GM12878 (cell line): ENCODE measurements around the gene PPP1R3E. TPM values are rescaled to one million over a fixed set of nuclear protein-coding genes. Genes with fewer than 3 reads are reported as not detected.

Experiments
- ATAC-seq: fragments of 200-7000 bp; cut with Tn5 transposase; 3 replicates; pipeline ENCODE4 v1.9.1; 2020; ENCODE audit warnings: mild to moderate bottlenecking, moderate library complexity
- BruUV-seq: library from RNA; stranded (reverse); fragments of 400-500 nt; replicated peaks from 2 replicates; lab custom pipeline; 2021; lab: Mats Ljungman, UMichigan
- CTCF ChIA-PET: fragments of 300-600 bp; sonication (Branson Sonifier 250); formaldehyde crosslinking; extraction: SDS; loops from one replicate; lab custom pipeline; 2021; ENCODE audit warnings: inconsistent platforms; lab: Yijun Ruan, JAX
- POLR2A ChIA-PET: fragments of 350-600 bp; formaldehyde crosslinking; extraction: SDS; loops from one replicate; lab custom pipeline; 2021; ENCODE audit warnings: inconsistent platforms; lab: Charles Lee
- RAD21 ChIA-PET: fragments of 300-600 bp; sonication (Branson Sonifier 250); formaldehyde crosslinking; loops from one replicate; lab custom pipeline; 2023; ENCODE audit warnings: antibody characterized with exemption; ENCODE audit not compliant: unreplicated experiment; lab: Charles Lee
- SMC1A ChIA-PET: fragments of 300-600 bp; sonication (Branson Sonifier 250); formaldehyde crosslinking; loops from one replicate; lab custom pipeline; 2023; ENCODE audit not compliant: unreplicated experiment, uncharacterized antibody; lab: Charles Lee
- DNase-seq: peaks from one replicate; pipeline ENCODE4 v3.0.0-alpha.2; 2011; ENCODE audit warnings: low read depth, low spot score
- FAIRE-seq: peaks from 3 replicates; lab custom pipeline; 2011; peaks lifted over from hg19 to GRCh38; lab: Jason Lieb, UNC
- H2AFZ ChIP-seq: 2 replicates; pipeline ENCODE4 v1.6.0; 2011; ENCODE audit warnings: low read depth, low read length, control low read depth; ENCODE audit not compliant: control insufficient read depth
- H3K27ac ChIP-seq: 2 replicates; pipeline ENCODE4 v1.5.1; 2011; ENCODE audit warnings: control low read depth; ENCODE audit not compliant: control insufficient read depth, insufficient read depth
- H3K27me3 ChIP-seq, 2 experiments: replicated peaks in 1 of 2; 2 replicates each; pipeline versions ENCODE4 v1.6.0 to v1.6.1; 2011; ENCODE audit warnings: low read length in 1 of 2; ENCODE audit not compliant: control insufficient read depth in 2 of 2, insufficient read depth in 2 of 2
- H3K36me3 ChIP-seq, 2 experiments: 2 replicates each; pipeline ENCODE4 v1.5.1; 2011; ENCODE audit warnings: low read length in 1 of 2; ENCODE audit not compliant: control insufficient read depth in 2 of 2, insufficient read depth in 2 of 2
- H3K4me1 ChIP-seq: 2 replicates; pipeline ENCODE4 v1.6.1; 2011; ENCODE audit warnings: mild to moderate bottlenecking, low read length, moderate library complexity, mixed read lengths; ENCODE audit not compliant: control insufficient read depth, insufficient read depth
- H3K4me2 ChIP-seq: 2 replicates; pipeline ENCODE4 v1.6.0; 2011; ENCODE audit warnings: control low read depth; ENCODE audit not compliant: control insufficient read depth, insufficient read depth
- H3K4me3 ChIP-seq: fragments of 200-600 bp; sonication (generic); 2 replicates; pipeline ENCODE4 v1.5.1; 2016
- H3K79me2 ChIP-seq: 2 replicates; pipeline ENCODE4 v1.6.0; 2011; ENCODE audit warnings: low read length; ENCODE audit not compliant: control insufficient read depth, insufficient read depth
- H3K9ac ChIP-seq: 2 replicates; pipeline ENCODE4 v1.8.0; 2011; ENCODE audit warnings: low read length, control low read depth, mixed read lengths; ENCODE audit not compliant: control insufficient read depth, insufficient read depth
- H3K9me3 ChIP-seq: replicated peaks from 3 replicates; pipeline ENCODE4 v1.5.1; 2011; ENCODE audit warnings: mild to moderate bottlenecking, low read length; ENCODE audit not compliant: control insufficient read depth, insufficient read depth
- H4K20me1 ChIP-seq: 2 replicates; pipeline ENCODE4 v1.6.0; 2011; ENCODE audit not compliant: control insufficient read depth, insufficient read depth
- ATF7 ChIP-seq: fragments of 450-650 bp; IDR thresholded peaks from 2 replicates; pipeline ENCODE4 v1.6.1; 2016; ENCODE audit warnings: low read depth, mild to moderate bottlenecking
- BMI1 ChIP-seq: fragments of 450-650 bp; IDR thresholded peaks from 2 replicates; pipeline ENCODE4 v1.6.1; 2016; ENCODE audit warnings: mild to moderate bottlenecking, moderate library complexity, borderline replicate concordance
- CEBPB ChIP-seq, 2 experiments: fragments of 150-350 bp in 1 of 2; IDR thresholded peaks; 2 replicates each; pipeline ENCODE4 v1.6.1; 2012 to 2014; ENCODE audit warnings: low read depth in 2 of 2, low read length in 2 of 2, borderline replicate concordance in 1 of 2, inconsistent platforms in 1 of 2
- DPF2 ChIP-seq: fragments of 450-650 bp; IDR thresholded peaks from 2 replicates; pipeline ENCODE4 v1.6.1; 2017; ENCODE audit warnings: mild to moderate bottlenecking
- E2F4 ChIP-seq: IDR thresholded peaks from 2 replicates; pipeline ENCODE4 v1.6.1; 2012; ENCODE audit warnings: low read depth, low read length, improper control_type of control experiment
- EGR1 ChIP-seq, 2 experiments: IDR thresholded peaks; 1 replicate in 1 of 2; 2 replicates in 1 of 2; pipeline ENCODE4 v1.6.1; 2011 to 2012; ENCODE audit warnings: low read depth in 2 of 2, low read length in 2 of 2, borderline replicate concordance in 1 of 2, mild to moderate bottlenecking in 1 of 2, moderate library complexity in 1 of 2
- ETV6 ChIP-seq, 2 experiments: fragments of 450-650 bp in 1 of 2; IDR thresholded peaks in 1 of 2; conservative IDR thresholded peaks in 1 of 2; 2 replicates each; pipeline ENCODE4 v1.6.1; 2014; ENCODE audit warnings: antibody characterized with exemption in 1 of 2, borderline replicate concordance in 1 of 2, low read depth in 1 of 2, mild to moderate bottlenecking in 1 of 2, moderate library complexity in 1 of 2
- FOXK2 ChIP-seq: fragments of 450-650 bp; IDR thresholded peaks from 2 replicates; pipeline ENCODE4 v1.6.1; 2017; ENCODE audit warnings: mild to moderate bottlenecking, moderate library complexity
- HCFC1 ChIP-seq: fragments of 150-350 bp; IDR thresholded peaks from 2 replicates; pipeline ENCODE4 v1.6.1; 2014; ENCODE audit warnings: low read length
- HDAC6 ChIP-seq: fragments of 200-600 bp; sonication (generic); IDR thresholded peaks from one replicate; pipeline ENCODE4 v1.8.0; 2017; ENCODE audit warnings: antibody characterized with exemption; ENCODE audit not compliant: unreplicated experiment
- IKZF2 ChIP-seq, 2 experiments: fragments of 450-650 bp; IDR thresholded peaks; 2 replicates each; pipeline ENCODE4 v1.6.1; 2017; ENCODE audit warnings: mild to moderate bottlenecking in 2 of 2, moderate library complexity in 2 of 2
- MYC ChIP-seq: IDR thresholded peaks from 2 replicates; pipeline ENCODE4 v1.6.1; 2011; ENCODE audit warnings: mild to moderate bottlenecking, low read length, moderate library complexity, inconsistent platforms; ENCODE audit not compliant: insufficient read depth, insufficient replicate concordance, insufficient read length, severe bottlenecking
- NFXL1 ChIP-seq: fragments of 450-650 bp; IDR thresholded peaks from 2 replicates; pipeline ENCODE4 v1.6.1; 2017; ENCODE audit warnings: antibody characterized with exemption, mild to moderate bottlenecking, borderline replicate concordance
- NFYA ChIP-seq: IDR thresholded peaks from 2 replicates; pipeline ENCODE4 v1.6.1; 2011; ENCODE audit warnings: low read depth, mild to moderate bottlenecking, low read length, improper control_type of control experiment, borderline replicate concordance
- NR2F1 ChIP-seq: fragments of 450-650 bp; conservative IDR thresholded peaks from 2 replicates; pipeline ENCODE4 v1.6.1; 2017; ENCODE audit warnings: mild to moderate bottlenecking
- PBX3 ChIP-seq: IDR thresholded peaks from 2 replicates; pipeline ENCODE4 v1.6.1; 2011; ENCODE audit warnings: mild to moderate bottlenecking, low read depth, low read length, moderate library complexity; ENCODE audit not compliant: insufficient replicate concordance
- RB1 ChIP-seq: fragments of 450-650 bp; formaldehyde crosslinking; IDR thresholded peaks from 2 replicates; pipeline ENCODE4 v1.6.1; 2017; ENCODE audit warnings: mild to moderate bottlenecking, borderline replicate concordance
- SIN3A ChIP-seq: IDR thresholded peaks from 2 replicates; pipeline ENCODE4 v1.6.1; 2012; ENCODE audit warnings: low read depth, low read length, improper control_type of control experiment
- SREBF1 ChIP-seq: IDR thresholded peaks from 2 replicates; pipeline ENCODE4 v1.6.1; 2012; ENCODE audit warnings: mild to moderate bottlenecking, low read length
- TCF3 ChIP-seq: IDR thresholded peaks from 2 replicates; pipeline ENCODE4 v1.6.1; 2012; ENCODE audit warnings: low read depth, mild to moderate bottlenecking, low read length, borderline replicate concordance; ENCODE audit not compliant: insufficient read depth
- USF1 ChIP-seq: IDR thresholded peaks from 2 replicates; pipeline ENCODE4 v1.6.1; 2011; ENCODE audit warnings: borderline replicate concordance, low read depth, mild to moderate bottlenecking, moderate library complexity, mixed read lengths, low read length; ENCODE audit not compliant: insufficient read depth; ENCODE audit errors: extremely low read length
- ZNF274 ChIP-seq: IDR thresholded peaks from one replicate; pipeline ENCODE4 v1.8.0; 2011; ENCODE audit not compliant: insufficient read length, insufficient read depth
- WGBS: methylation state at CpG from one replicate; pipeline ENCODE4 v1.1.6; 2016; ENCODE audit warnings: low lambda C conversion rate; ENCODE audit not compliant: insufficient replicate concordance, insufficient coverage; ENCODE audit errors: missing lambda C conversion rate; 5-methylcytosine and 5-hydroxymethylcytosine counted together
- in situ Hi-C: fragments of 300-500 bp; cut with MboI; formaldehyde crosslinking; loops from 9 replicates; pipeline ENCODE4 v1.14.3; 2018; ENCODE audit warnings: mixed read lengths
- intact Hi-C: fragments of 100-400 bp; cut with micrococcal nuclease; formaldehyde crosslinking; loops from one replicate; pipeline ENCODE4 v1.14.2; 2022; ENCODE audit not compliant: unreplicated experiment
- polyA plus RNA-seq, 11 experiments: library from polyadenylated mRNA; depleted of rRNA in 4 of 11; unstranded in 6 of 11; stranded (reverse) in 5 of 11; fragments of >200 nt; fragmentation: Nextera tagmentation in 4 of 11; fragmentation: Illumina TruSeq in 1 of 11; extraction: Ambion mirVana in 4 of 11; extraction: Trizol in 1 of 11; gene quantifications; 1 replicate in 1 of 11; 2 replicates in 10 of 11; pipeline versions ENCODE4 v1.2.1 to v1.2.3, GENCODE V29; 2011 to 2016; ENCODE audit warnings: inconsistent platforms in 2 of 11, missing spikeins in 2 of 11, low read depth in 1 of 11
- total RNA-seq, 4 experiments: library from RNA; depleted of rRNA in 3 of 4; stranded (reverse); fragments of >200 nt in 3 of 4; fragmentation: Illumina TruSeq in 1 of 4; extraction: Trizol in 1 of 4; gene quantifications; 2 replicates each; pipeline versions ENCODE4 v1.2.1 to v1.2.3, GENCODE V29; 2013 to 2021

Gene PPP1R3E
- total and polyA plus RNA-seq, 10 of the 15 experiments (the other 5 are each of a cell fraction or from before 2014, with no cell fraction given), result 4.6 to 26.4 (median 7.1) TPM

- TF ChIP-seq ETV6 (conservative IDR thresholded peaks at IDR 0.05 in 1 of 2, IDR thresholded peaks at IDR 0.05 in 1 of 2; ENCODE audit: borderline replicate concordance in 1 of 2, low read depth in 1 of 2), result no peak
- no peak for TF ChIP-seq NFXL1
- TF ChIP-seq, all 136 proteins: peak for 0
Observed at GRCh38 chr14:23277189-23277588, 25.5 kb downstream of the PPP1R3E start (continued).

- WGBS, result 77% methylated on average over 2 of the region's 2 CpGs
- Histone ChIP-seq H3K4me2 (no peak overlapping the region), H3K4me1 (no peaks in the 10 kb centered on the region)
- POLR2A ChIA-PET, result no interaction called here
- in situ Hi-C loops, result no loop called here
- no peak for TF ChIP-seq ZNF274
- no peak for TF ChIP-seq SREBF1
- TF ChIP-seq EGR1 (IDR thresholded peaks at IDR 0.05; ENCODE audit: borderline replicate concordance in 1 of 2, low read depth in 2 of 2, low read length in 2 of 2), result no peak
- no peak for TF ChIP-seq NR2F1
- no peak for TF ChIP-seq BMI1
- TF ChIP-seq SIN3A, result no peak
- no peak for TF ChIP-seq TCF3
- no peak for TF ChIP-seq RB1
- no peak for TF ChIP-seq HDAC6
- no peak for TF ChIP-seq NFYA
- TF ChIP-seq PBX3, result no peak
- TF ChIP-seq DPF2, result no peak
- TF ChIP-seq ATF7, result no peak
- TF ChIP-seq FOXK2, result no peak
- TF ChIP-seq CEBPB (IDR thresholded peaks at IDR 0.05; ENCODE audit: borderline replicate concordance in 1 of 2, low read depth in 2 of 2, low read length in 2 of 2), result no peak
- TF ChIP-seq MYC, result no peak
- no peak for TF ChIP-seq HCFC1
- no peak for TF ChIP-seq USF1
- TF ChIP-seq E2F4, result no peak
- no peak for TF ChIP-seq IKZF2 (IDR thresholded peaks at IDR 0.05)
- TF ChIP-seq, all 136 proteins: peak for 0
- no peak overlapping the region for H3K27ac ChIP-seq
- H3K9ac ChIP-seq, result no peak overlapping the region
- H3K36me3 ChIP-seq, result peaks cover 0 to 3% of the 10 kb centered on the region in 2 experiments; a peak in 1 of 4 replicates
- ChIA-PET RAD21 (no interaction called here), SMC1A (no interaction called here), CTCF (interaction anchor here (0.6 to 2.4 kb wide), 3 partner anchors 19 to 176 kb away, joined by 3 to 10 read pairs (median 3); no protein-coding TSS in a partner anchor)
- no peaks in the 10 kb centered on the region for H4K20me1 ChIP-seq
- no peak overlapping the region for H2AFZ ChIP-seq
- no peak for ATAC-seq
- BruUV-seq, result no TSS peak
- H3K27me3 ChIP-seq, result no peaks in the 10 kb centered on the region; a peak in 1 of 4 replicates
- H3K4me3 ChIP-seq, result no peak overlapping the region
- no peak for DNase-seq
- H3K9me3 ChIP-seq, result no peaks in the 10 kb centered on the region
- FAIRE-seq, result no peak
- H3K79me2 ChIP-seq, result no peaks in the 10 kb centered on the region
- intact Hi-C loops, result no loop called here
Observed at GRCh38 chr14:23275412-23275811, 27.2 kb downstream of the PPP1R3E start.
